ENCODE measurements around the gene VWA7. TPM values are rescaled to one million over a fixed set of nuclear protein-coding genes. Genes with fewer than 3 reads are reported as not detected.
"Not testable (repeated sequence)": the region's sequence is repeated elsewhere in the genome, so short reads cannot be mapped to it uniquely, and the experiment has no call there.

VWA7 gene, protein sequence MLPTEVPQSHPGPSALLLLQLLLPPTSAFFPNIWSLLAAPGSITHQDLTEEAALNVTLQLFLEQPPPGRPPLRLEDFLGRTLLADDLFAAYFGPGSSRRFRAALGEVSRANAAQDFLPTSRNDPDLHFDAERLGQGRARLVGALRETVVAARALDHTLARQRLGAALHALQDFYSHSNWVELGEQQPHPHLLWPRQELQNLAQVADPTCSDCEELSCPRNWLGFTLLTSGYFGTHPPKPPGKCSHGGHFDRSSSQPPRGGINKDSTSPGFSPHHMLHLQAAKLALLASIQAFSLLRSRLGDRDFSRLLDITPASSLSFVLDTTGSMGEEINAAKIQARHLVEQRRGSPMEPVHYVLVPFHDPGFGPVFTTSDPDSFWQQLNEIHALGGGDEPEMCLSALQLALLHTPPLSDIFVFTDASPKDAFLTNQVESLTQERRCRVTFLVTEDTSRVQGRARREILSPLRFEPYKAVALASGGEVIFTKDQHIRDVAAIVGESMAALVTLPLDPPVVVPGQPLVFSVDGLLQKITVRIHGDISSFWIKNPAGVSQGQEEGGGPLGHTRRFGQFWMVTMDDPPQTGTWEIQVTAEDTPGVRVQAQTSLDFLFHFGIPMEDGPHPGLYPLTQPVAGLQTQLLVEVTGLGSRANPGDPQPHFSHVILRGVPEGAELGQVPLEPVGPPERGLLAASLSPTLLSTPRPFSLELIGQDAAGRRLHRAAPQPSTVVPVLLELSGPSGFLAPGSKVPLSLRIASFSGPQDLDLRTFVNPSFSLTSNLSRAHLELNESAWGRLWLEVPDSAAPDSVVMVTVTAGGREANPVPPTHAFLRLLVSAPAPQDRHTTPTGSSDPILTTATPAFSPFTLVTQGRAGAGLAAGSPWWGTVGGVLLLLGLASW
- 1 to 10 TPM in 6 of 8 experiments, under 1 TPM in 2; 0.63 to 2.9 (median 1.4) TPM for total RNA-seq

DNA sequence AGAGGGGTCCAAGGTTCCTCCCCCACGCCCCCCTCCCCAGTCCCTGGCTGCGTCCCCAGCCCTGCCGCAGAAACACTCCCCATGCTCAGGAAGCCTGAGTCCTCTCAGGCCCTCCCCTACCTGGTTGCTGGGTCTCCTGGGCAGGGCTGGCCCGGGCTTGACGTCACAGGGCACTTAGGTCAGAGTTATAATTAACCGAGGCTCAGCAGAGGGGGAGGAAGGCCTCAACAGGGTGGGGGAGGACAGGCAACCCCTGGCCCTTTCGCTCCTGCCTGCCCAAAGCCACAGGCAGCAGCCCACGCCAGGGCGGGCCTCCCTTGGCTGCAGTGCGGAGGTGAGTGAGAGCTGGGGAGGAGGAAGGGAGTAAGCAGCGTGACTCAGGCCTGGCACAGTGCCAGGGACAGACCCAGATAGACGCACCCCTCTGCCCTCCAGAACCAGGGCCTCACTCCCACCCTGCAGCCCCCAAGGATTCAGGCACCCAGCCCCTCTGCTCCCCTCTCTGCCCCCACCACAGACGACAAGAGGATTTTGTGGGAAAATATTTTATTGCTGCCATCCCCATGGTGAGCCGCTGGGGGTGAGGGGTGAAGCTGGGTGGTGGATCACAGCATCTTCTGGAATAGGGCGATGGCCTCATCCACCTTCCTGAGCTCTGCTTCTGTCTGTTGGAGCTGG, at the start of gene VWA7:
Gene VWA7 (minus strand): TSS at position 340 of the 678 bp plus-strand sequence. CDS start 549 bp downstream, outside the sequence.
- in situ Hi-C loops (cut with MboI; ENCODE audit: low pct_unique_long_range_greater_than_20kb in 2 of 9, low sequenced_read_pairs in 9 of 9, unreplicated experiment in 9 of 9), result no loop called here
- peak within 1 kb of the TSS; percentile 25 to 51 for H3K27ac ChIP-seq
- no peak within 1 kb of the TSS for H3K4me3 ChIP-seq
- WGBS, 10 experiments, result 0% methylated on average over 2 of the region's 15 CpGs; no CpG with 5 or more reads in 9 of the 10 experiments
- ATAC-seq (replicated peaks in 6 of 8), result peak; percentile 76 to 92 (median 86)
- H3K4me1 ChIP-seq (replicated peaks in 1 of 2), result peaks cover 13 to 17% of the 10 kb centered on the region in 2 donors

DNA sequence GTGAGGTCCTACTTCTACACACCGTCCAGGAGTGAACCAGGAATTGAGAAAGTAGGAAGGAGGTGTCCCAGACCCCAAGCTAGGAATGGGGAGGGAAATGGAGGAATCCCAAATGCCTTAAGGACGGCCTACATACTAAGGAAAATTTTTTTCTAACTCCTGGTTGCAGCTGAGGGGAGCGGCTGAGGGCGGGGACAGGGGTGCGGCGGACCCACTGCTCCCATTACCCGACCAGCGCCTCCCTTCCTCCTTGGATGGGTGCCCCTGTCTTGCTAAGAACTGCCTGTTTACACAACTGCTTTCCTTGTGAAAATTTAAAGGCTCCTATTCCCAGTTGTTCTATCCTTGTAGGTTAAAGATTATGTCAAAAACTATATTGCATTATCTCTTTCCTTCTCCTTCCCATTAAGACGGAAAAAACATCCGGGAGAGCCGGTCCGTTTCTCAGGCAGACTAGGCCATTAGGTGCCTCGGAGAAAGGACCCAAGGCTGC, 49.7 kb upstream of the VWA7 start:
- WGBS, 10 experiments, result 0 to 11% (median 4%) methylated on average over 3 to 9 of the region's 13 CpGs; no CpG with 5 or more reads in 4 of the 10 experiments
- peak in 7 of 8 experiments; percentile 3 to 45 (median 6) for ATAC-seq (replicated peaks in 6 of 8)
- Histone ChIP-seq H3K27ac (peak overlapping the region; percentile 74 to 86), H3K4me3 (peak overlapping the region; percentile 68 to 72 (median 70)), H3K4me1 (replicated peaks in 1 of 2) (peaks cover 18 to 23% of the 10 kb centered on the region in 2 donors)
- in situ Hi-C loops (cut with MboI; ENCODE audit: low pct_unique_long_range_greater_than_20kb in 2 of 9, low sequenced_read_pairs in 9 of 9, unreplicated experiment in 9 of 9), result loop anchor here in 1 of 9 experiments (25.0 kb wide), 1 partner anchor 165 kb away; the partner anchor contains the start of genes APOM, BAG6, C6orf47 and CSNK2B

DNA sequence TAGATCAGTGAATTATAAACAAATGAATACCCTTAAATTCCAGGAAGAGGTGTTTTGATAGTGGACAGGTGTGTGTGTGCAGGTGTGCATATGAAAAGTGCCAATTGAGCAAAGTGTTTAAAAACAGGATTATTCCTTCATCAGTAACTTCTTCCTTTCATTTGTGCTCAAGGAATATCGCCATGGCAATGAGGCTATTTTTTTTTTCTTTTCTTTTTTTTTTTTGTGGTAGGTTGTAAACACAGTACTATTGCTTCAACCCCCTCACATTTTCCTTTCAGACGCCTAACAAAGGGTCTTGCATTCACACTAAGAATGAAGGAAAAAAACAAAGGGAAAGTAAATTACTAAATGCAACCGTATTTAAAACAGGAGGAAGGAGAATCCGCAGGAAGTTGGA, 48.4 kb upstream of the VWA7 start:
- no peak overlapping the region for H3K27ac ChIP-seq

GRCh38 chr6:31823592-31824196, 46.6 kb upstream of the VWA7 start:
- H3K4me3 ChIP-seq; in situ Hi-C loops (cut with MboI; ENCODE audit: low pct_unique_long_range_greater_than_20kb in 2 of 9, low sequenced_read_pairs in 9 of 9, unreplicated experiment in 9 of 9); H3K27ac ChIP-seq; ATAC-seq (replicated peaks in 6 of 8): not testable (repeated sequence)
- H3K4me1 ChIP-seq (replicated peaks in 1 of 2), result peaks cover 26 to 35% of the 10 kb centered on the region in 2 donors
- 78 to 100% (median 92%) methylated on average over 1 to 6 of the region's 9 CpGs; no CpG with 5 or more reads in 2 of the 10 experiments for WGBS, 10 experiments

More for the DNA sequence above, 48.4 kb upstream of the VWA7 start:
- 20 to 91% (median 62%) methylated on average over 1 to 4 of the region's 4 CpGs; no CpG with 5 or more reads in 1 of the 10 experiments for WGBS, 10 experiments
- Histone ChIP-seq H3K4me3 (no peak overlapping the region), H3K4me1 (replicated peaks in 1 of 2) (peaks cover 23 to 26% of the 10 kb centered on the region in 2 donors)
- ATAC-seq (replicated peaks in 6 of 8), result no peak
- in situ Hi-C loops (cut with MboI; ENCODE audit: low pct_unique_long_range_greater_than_20kb in 2 of 9, low sequenced_read_pairs in 9 of 9, unreplicated experiment in 9 of 9), result loop anchor here in 1 of 9 experiments (25.0 kb wide), 1 partner anchor 163 kb away; the partner anchor contains the start of genes APOM, BAG6, C6orf47 and CSNK2B

GRCh38 chr6:31822036-31822821, 45.1 kb upstream of the VWA7 start:
- Histone ChIP-seq H3K27ac (peak overlapping the region; percentile 62 to 80), H3K4me3 (peak overlapping the region; percentile 32 to 48 (median 39)), H3K4me1 (replicated peaks in 1 of 2) (peaks cover 28 to 48% of the 10 kb centered on the region in 2 donors)
- in situ Hi-C loops (cut with MboI; ENCODE audit: low pct_unique_long_range_greater_than_20kb in 2 of 9, low sequenced_read_pairs in 9 of 9, unreplicated experiment in 9 of 9), result no loop called here
- peak; percentile 4 to 39 (median 24) for ATAC-seq (replicated peaks in 6 of 8)
- 0 to 30% (median 14%) methylated on average over 1 to 11 of the region's 25 CpGs; no CpG with 5 or more reads in 2 of the 10 experiments for WGBS, 10 experiments

DNA sequence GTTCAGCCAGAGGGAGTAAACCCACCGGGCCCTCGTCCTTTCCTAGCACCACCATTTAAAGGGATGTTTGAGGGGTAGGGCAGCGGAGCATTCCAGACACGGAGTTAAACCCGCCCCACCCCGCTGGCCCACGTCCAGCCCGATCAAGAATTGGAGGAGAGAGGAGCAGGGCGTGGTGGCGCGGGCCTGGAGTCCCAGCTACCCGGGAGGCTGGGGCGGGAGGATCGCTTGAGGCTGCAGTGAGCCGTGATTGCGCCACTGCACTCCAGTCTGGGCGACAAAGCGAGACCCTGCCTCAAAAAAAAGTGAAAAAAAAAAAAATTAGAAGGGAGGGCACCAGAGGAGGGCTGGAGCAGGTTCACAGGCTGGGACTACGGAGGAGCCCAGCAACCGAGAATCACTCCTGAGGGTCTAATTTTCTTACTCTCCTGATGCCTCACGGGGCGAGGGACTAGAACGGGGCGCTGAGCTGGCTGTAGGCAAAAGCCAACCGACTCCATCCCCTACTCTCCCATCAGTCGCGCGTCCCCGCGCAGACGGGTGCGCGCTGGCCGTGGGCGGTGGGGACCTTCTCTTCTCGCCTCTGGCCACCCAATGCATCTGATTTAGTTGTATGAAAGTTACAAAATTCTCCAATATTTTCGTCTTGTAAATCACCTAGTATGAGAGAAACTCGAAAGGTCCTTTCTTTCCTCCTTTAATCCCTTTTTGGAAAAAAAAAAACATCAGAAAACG, 44.3 kb upstream of the VWA7 start:
- H3K4me1 ChIP-seq (replicated peaks in 1 of 2), result peaks cover 23 to 44% of the 10 kb centered on the region in 2 donors
- in situ Hi-C loops (cut with MboI; ENCODE audit: low pct_unique_long_range_greater_than_20kb in 2 of 9, low sequenced_read_pairs in 9 of 9, unreplicated experiment in 9 of 9), result no loop called here
- peak overlapping the region; percentile 32 to 48 (median 39) for H3K4me3 ChIP-seq
- 3 to 83% (median 26%) methylated on average over 2 to 17 of the region's 39 CpGs; no CpG with 5 or more reads in 1 of the 10 experiments for WGBS, 10 experiments
- peak overlapping the region; percentile 62 to 80 for H3K27ac ChIP-seq
- peak; percentile 10 to 53 (median 30) for ATAC-seq (replicated peaks in 6 of 8)

- H3K27ac ChIP-seq; H3K4me3 ChIP-seq; ATAC-seq (replicated peaks in 6 of 8); in situ Hi-C loops (cut with MboI; ENCODE audit: low pct_unique_long_range_greater_than_20kb in 2 of 9, low sequenced_read_pairs in 9 of 9, unreplicated experiment in 9 of 9): not testable (repeated sequence)
- peaks cover 15 to 37% of the 10 kb centered on the region in 2 donors for H3K4me1 ChIP-seq (replicated peaks in 1 of 2)
- WGBS, 10 experiments, result 17 to 97% (median 90%) methylated on average over 2 to 7 of the region's 10 CpGs; no CpG with 5 or more reads in 1 of the 10 experiments
Observed at GRCh38 chr6:31820399-31820798, 43.3 kb upstream of the VWA7 start.

DNA sequence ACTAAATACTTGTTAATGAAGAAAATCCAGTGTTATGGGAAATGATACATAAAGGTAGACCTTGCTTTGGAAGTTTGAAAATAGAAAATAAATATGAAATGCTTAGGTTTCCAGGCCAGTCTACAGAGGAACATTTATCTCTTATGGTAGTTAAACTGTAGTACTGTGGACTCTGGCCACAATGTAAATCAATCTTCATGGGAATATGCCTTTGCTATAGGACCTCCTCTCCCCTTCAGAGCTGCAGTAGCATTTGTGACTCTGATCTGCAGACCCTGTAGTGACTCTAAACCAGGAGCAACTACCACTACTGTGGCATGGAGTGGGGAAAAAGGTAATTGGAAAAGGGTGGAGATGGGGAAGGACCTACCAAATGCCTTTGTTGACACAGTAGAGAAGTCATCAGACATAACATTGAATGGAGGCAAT, 42.8 kb upstream of the VWA7 start:
- Histone ChIP-seq H3K4me1 (replicated peaks in 1 of 2) (peaks cover 15 to 37% of the 10 kb centered on the region in 2 donors), H3K4me3 (peak overlapping the region in 1 of 5 donors; percentile 5), H3K27ac (no peak overlapping the region)
- in situ Hi-C loops (cut with MboI; ENCODE audit: low pct_unique_long_range_greater_than_20kb in 2 of 9, low sequenced_read_pairs in 9 of 9, unreplicated experiment in 9 of 9), result no loop called here
- no peak for ATAC-seq (replicated peaks in 6 of 8)

GRCh38 chr6:31817929-31818511, 40.9 kb upstream of the VWA7 start:
- H3K27ac ChIP-seq; in situ Hi-C loops (cut with MboI; ENCODE audit: low pct_unique_long_range_greater_than_20kb in 2 of 9, low sequenced_read_pairs in 9 of 9, unreplicated experiment in 9 of 9); ATAC-seq (replicated peaks in 6 of 8): not testable (repeated sequence)
- Histone ChIP-seq H3K4me1 (replicated peaks in 1 of 2) (peaks cover 22 to 50% of the 10 kb centered on the region in 2 donors), H3K4me3 (peak overlapping the region in 4 of 5 donors; percentile 9 to 27 (median 20))
- 0 to 100% (median 13%) methylated on average over 1 to 7 of the region's 8 CpGs; no CpG with 5 or more reads in 3 of the 10 experiments for WGBS, 10 experiments

DNA sequence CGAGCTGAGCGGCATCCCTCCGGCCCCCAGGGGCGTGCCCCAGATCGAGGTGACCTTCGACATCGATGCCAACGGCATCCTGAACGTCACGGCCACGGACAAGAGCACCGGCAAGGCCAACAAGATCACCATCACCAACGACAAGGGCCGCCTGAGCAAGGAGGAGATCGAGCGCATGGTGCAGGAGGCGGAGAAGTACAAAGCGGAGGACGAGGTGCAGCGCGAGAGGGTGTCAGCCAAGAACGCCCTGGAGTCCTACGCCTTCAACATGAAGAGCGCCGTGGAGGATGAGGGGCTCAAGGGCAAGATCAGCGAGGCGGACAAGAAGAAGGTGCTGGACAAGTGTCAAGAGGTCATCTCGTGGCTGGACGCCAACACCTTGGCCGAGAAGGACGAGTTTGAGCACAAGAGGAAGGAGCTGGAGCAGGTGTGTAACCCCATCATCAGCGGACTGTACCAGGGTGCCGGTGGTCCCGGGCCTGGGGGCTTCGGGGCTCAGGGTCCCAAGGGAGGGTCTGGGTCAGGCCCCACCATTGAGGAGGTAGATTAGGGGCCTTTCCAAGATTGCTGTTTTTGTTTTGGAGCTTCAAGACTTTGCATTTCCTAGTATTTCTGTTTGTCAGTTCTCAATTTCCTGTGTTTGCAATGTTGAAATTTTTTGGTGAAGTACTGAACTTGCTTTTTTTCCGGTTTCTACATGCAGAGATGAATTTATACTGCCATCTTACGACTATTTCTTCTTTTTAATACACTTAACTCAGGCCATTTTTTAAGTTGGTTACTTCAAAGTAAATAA, 40.2 kb upstream of the VWA7 start:
- Histone ChIP-seq H3K4me1 (replicated peaks in 1 of 2) (peaks cover 18 to 47% of the 10 kb centered on the region in 2 donors), H3K4me3 (peak overlapping the region in 4 of 5 donors; percentile 9 to 27 (median 20))
- H3K27ac ChIP-seq; in situ Hi-C loops (cut with MboI; ENCODE audit: low pct_unique_long_range_greater_than_20kb in 2 of 9, low sequenced_read_pairs in 9 of 9, unreplicated experiment in 9 of 9): not testable (repeated sequence)
- WGBS, 10 experiments, result 0 to 100% (median 20%) methylated on average over 1 to 2 of the region's 37 CpGs; no CpG with 5 or more reads in 3 of the 10 experiments
- peak in 3 of 8 experiments; percentile 0 to 17 (median 5) for ATAC-seq (replicated peaks in 6 of 8)
